ENCODE results near the gene MVB12B.
A peak's percentile ranks its signal among the peaks of the same experiment; 100 is the strongest.

Gene MVB12B

DNA sequence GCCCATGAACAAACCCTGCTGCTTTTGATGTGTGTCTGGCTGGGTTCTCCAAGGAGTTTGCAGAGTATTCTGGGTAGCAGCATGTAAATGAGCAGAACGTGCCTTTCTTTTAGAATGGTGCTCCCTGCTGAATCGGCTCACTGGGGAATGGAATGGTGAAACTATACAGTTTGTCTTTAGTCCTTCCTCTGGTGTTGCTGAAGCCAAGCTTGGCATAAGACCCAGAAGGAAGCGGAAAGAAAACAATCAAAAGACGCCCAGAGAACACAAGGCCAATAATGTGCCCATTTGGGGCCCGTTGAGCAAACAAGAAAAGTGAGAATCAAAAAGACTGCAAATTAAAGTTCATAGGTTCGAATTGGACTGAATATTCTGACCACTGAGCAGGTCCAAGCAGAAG, 60.1 kb downstream of the MVB12B start:
- no peak for DNase-seq (ENCODE audit: low spot score)

GRCh38 chr9:126388964-126389708, 62.5 kb downstream of the MVB12B start:
- no peak for DNase-seq (ENCODE audit: low spot score)

DNA sequence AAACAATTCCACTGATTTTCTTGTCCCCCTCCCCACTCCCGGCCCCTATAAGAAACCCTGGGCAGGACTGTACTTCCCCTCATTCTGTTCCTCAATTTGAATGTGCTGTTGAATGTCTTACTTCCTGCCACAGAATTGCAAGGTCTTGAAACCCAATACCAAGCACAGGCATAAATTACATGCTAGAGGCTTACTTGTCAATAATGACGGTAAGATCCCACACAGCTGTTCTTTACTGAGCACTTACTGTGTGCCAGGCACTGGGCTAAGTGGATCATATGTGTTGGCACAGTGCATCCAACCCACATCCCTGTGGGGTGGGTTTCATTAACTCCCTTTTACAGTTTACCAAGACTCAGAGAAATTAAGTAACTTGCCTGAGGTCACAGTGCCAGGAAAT, 63.4 kb downstream of the MVB12B start:
- no peak for DNase-seq (ENCODE audit: low spot score)

- DNase-seq (ENCODE audit: low spot score) = no peak
Observed at GRCh38 chr9:126390923-126391322, 64.3 kb downstream of the MVB12B start.

DNA sequence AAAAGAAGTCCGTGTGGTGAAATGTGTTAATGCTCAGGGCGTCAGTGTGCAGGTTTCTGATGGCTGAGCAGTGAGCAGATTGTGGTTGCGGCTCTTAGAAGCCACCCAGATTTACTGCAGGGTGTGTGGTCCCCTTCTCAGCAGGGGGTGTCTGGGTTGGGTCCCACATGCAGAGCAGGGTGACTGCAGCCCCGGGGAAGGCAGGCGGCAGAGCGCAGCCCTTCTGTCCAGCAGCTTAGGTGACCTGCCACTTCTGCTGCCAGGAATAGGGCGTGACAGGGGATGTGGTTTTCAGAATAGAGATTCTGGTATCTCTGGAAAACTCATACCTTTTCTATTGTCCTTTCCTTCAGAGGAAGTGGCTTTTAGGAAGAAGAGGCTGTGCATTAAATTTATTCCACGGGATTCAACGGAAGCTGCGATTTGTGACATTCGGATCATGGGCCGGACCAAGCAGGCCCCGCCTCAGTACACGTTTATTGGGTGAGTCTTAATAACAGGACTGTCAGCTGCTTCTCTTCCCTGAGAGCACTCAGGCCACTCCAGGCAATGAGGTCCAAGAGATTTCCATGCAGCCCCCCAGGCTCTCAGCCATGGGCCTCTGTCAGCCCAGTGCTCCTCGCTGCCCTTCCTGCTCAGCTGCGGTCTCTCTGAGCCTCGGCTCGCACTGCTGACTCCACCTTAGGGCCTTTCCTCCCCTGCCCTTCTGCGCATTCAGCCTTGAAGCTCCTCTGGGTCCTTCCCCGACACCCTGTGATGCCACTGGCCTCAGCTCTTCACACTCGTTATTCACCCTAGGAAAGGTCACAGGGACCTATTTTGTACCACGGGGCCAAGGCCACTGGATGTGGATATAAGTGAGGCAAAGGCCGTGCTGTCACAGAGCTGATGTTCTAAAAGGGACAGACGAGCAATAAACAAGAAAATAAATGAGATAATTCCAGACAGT, 65.4 kb downstream of the MVB12B start:
- no peak for DNase-seq (ENCODE audit: low spot score)

DNA sequence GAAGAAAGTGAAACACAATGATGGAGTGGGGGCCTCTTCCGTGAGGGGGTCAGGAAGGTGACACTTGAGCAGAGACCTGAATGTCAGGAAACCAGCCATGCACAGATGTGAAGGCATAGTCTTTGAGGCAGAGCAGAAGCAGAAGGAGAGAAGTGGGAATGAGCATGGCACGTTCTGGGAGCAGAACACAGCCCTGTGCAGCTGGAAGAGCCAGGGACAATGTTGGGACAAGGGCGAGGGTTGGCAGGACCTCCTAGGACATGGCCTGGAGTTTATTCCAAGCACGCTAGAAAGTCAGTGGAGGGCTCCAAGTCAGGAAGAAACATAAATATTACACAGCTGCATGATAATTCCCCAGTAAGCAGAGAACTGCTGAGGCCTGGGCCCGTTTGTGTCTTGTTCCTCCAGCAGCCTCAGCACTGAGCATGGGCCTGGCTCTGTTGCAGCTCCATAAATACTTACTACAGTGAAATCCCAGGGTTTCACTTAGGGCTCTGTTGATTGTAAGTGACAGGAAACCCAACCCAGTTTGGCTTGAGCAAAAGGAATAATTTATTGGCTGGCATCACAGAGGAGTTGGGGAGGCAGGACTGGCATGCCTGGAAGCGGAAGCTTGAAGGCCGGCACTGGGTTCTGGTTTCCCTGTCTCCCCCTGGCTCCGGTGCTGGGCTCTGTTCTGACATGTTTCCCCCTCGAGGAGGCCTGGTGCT, 66.2 kb downstream of the MVB12B start:
- DNase-seq (ENCODE audit: low spot score) = no peak

- no peak for DNase-seq (ENCODE audit: low spot score)
Observed at GRCh38 chr9:126393876-126394275, 67.2 kb downstream of the MVB12B start.

DNA sequence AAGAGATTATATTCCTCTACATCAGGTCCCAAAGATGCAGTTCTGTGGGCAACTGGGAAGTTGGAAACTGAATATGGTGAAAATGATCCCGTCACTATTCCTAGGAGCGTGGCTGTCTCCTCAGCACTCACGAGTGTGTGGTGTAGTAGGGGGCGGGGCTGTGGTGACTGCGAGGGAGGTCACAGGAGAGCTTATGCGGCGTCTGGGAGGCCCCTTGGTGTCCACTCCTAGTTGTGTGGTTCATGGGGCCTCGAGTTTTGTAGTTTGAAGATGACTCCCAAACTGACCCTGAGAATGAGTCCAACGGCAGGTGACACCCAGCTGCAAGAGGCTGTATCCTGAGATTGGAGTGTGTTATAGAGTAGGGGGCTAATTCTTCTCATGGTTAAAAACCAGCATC, 68.2 kb downstream of the MVB12B start:
- DNase-seq (ENCODE audit: low spot score) = no peak

- DNase-seq (ENCODE audit: low spot score) = no peak
Observed at GRCh38 chr9:126395439-126396212, 69.0 kb downstream of the MVB12B start.

DNA sequence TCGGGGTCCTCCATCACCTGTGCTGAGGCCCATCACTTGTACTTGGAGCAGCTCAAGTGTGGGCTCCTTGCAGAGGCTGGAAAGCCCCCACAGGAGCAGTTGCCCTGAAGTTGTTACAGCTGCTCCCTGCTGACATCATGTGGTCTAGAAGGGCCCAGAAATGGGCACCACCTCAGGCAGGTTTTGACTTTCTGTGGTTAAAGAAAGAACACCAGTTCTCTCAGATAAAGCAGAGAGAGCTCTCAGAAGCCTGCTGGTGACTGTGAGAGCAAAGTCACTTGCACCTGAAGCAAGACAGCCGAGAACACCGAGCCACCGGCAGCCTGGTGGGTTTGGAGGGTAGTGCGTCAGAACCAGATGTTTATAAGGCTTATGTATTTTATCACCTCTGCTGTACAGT, 70.4 kb downstream of the MVB12B start:
- peak; percentile 45 for DNase-seq (ENCODE audit: low spot score)

GRCh38 chr9:126398403-126399058, 71.9 kb downstream of the MVB12B start:
- peak; percentile 67 for DNase-seq (ENCODE audit: low spot score)

GRCh38 chr9:126399251-126399650, 72.6 kb downstream of the MVB12B start:
- no peak for DNase-seq (ENCODE audit: low spot score)

DNA sequence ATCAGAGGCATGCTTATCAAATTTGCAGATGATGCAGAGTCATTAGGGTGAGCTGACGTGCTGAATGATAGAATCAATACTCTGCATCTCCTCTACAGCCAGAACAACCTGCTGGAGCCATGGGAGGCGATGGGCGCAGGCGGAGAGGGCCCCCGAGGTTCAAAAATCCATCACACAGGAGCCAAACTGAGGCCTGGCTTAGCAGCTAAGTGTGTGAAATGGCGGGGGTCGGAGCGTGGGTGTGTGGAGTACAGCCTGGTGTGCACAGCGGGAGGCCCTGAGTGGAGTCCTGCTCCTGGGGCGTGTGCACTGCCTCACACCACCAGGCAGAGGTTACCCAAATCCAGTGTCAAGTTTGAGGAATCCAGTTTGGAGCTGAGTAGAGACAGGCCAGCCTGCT, 73.2 kb downstream of the MVB12B start:
- DNase-seq (ENCODE audit: low spot score) = no peak

DNA sequence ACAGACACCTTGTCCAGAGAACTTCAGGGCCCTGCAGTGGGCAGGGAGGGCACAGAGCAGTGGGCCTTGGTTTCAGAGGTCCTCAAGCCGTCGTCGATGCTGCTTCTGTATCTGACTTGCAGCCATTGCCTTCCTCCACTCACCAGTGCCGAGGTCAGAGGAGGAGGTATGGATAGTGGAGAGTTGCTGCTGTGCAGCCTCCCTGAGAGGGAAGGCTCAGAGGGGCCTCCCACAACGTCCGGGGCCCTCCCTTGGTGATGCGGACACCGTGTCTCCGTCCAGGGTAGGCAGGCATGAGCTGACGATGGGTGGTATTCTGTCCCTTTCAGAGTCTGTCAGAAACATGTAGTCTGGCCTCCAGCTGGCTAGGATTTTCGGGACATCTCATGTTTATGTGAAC, 73.9 kb downstream of the MVB12B start:
- DNase-seq (ENCODE audit: low spot score) = no peak

DNA sequence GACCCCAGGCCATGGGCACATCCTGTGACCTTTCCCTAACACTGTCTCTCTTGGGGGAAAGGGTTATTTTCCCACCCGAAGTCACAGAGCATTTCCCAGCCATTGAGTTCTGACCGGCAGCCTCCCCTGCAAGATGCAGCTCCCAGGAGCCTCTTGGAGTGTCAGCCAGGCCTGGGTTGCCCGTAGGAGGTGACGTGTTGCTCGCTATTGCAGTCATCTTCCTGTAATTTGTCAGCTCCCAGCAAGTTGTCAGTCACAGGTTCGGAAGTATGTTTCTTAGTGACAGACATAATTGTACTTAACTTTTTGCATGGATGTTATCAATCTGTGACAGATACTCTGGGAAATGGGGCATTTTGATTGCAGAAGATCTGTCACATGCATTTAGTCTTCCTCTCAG, 74.5 kb downstream of the MVB12B start:
- DNase-seq (ENCODE audit: low spot score) = no peak

DNA sequence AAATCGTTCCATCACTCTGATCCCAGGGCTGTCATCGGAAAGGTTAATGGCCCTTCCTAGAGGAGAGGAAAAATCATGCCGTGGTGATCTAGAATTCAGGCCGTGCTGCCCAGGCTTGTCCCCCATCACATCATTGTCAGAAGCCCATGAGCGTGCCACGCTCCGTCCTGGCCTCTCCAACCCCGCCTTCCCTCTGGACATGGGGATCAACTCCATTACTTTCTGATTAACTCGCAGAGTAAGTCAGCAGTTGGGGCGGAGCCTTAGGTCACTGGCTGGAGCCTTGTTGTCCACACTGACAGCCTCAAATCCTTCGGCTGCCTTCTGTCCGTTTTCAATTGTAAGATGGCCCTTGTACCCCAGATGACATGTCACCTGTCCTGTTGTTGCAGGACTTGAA, 75.0 kb downstream of the MVB12B start:
- no peak for DNase-seq (ENCODE audit: low spot score)

- no peak for DNase-seq (ENCODE audit: low spot score)
Observed at GRCh38 chr9:126403397-126403796, 76.8 kb downstream of the MVB12B start.

GRCh38 chr9:126404459-126404858, 77.8 kb downstream of the MVB12B start:
- no peak for DNase-seq (ENCODE audit: low spot score)

DNA sequence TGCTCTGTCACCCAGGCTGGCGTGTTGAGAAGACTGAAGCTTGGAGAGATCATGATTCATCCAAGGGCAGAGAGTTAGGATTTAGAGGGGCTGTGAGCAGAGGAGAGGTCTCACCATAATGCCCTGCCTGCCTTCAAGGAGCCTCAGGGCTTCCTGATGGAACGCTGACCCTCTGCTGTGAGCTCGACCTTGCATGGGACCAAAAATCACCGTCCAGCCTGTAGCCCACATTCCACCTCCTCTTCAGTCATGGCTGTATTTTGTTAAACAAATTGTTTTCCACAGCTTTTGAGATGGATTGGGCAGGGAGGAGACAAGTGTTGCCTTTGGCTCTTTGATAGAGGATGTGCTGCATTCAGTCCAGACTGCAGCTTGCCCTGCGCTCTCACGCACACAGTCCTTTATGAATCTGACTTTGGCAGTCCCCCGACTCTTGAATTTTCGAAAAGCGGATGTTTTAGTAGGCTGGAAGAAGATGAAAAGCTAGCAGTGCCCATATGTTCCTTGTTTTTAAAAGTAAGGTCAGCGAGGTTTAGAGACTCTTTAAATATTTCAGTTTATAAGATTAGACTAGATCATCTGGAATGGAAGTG, 79.5 kb downstream of the MVB12B start:
- no peak for DNase-seq (ENCODE audit: low spot score)

GRCh38 chr9:126407114-126407870, 80.7 kb downstream of the MVB12B start:
- no peak for DNase-seq (ENCODE audit: low spot score)
